Prostate gland (tissue), 2 donors: ENCODE results near the gene DTNB. TPM values are rescaled to one million over a fixed set of nuclear protein-coding genes. Genes with fewer than 3 reads are reported as not detected.

Source experiments
- DNase-seq: peaks from one replicate; pipeline ENCODE4 v3.0.0-alpha.2; 2019; ENCODE audit warnings: low spot score
- H3K27ac ChIP-seq, 2 donors: fragments of 200-600 bp; sonication (generic); 2 replicates each; pipeline ENCODE4 v1.5.1; 2017 to 2019
- H3K27me3 ChIP-seq: fragments of 200-600 bp; sonication (generic); replicated peaks from 2 replicates; pipeline ENCODE4 v1.5.1; 2019; ENCODE audit not compliant: insufficient read depth
- H3K36me3 ChIP-seq, 2 donors: fragments of 200-600 bp; sonication (generic); 1 replicate in 1 of 2; 2 replicates in 1 of 2; pipeline versions ENCODE4 v1.5.1 to v1.8.1; 2017 to 2019
- H3K4me1 ChIP-seq: fragments of 200-600 bp; sonication (generic); replicated peaks from 2 replicates; pipeline ENCODE4 v1.5.1; 2019
- H3K4me3 ChIP-seq, 2 donors: fragments of 200-600 bp; sonication (generic); 2 replicates each; pipeline ENCODE4 v1.5.1; 2017 to 2019
- H3K9me3 ChIP-seq: fragments of 200-600 bp; sonication (generic); 2 replicates; pipeline ENCODE4 v1.5.1; 2017
- CTCF ChIP-seq, 4 experiments: fragments of 200-600 bp in 2 of 4; fragments of 450-650 bp in 2 of 4; sonication (generic) in 2 of 4; IDR thresholded peaks; 1 replicate in 3 of 4; 2 replicates in 1 of 4; pipeline ENCODE4 v1.5.1; 2016 to 2019; ENCODE audit warnings: antibody characterized with exemption in 4 of 4, mild to moderate bottlenecking in 2 of 4, moderate library complexity in 2 of 4
- POLR2A ChIP-seq: fragments of 450-650 bp; IDR thresholded peaks from one replicate; pipeline ENCODE4 v1.6.1; 2016; ENCODE audit warnings: antibody characterized with exemption, mild to moderate bottlenecking
- POLR2AphosphoS5 ChIP-seq: sonication (generic); formaldehyde crosslinking; IDR thresholded peaks from one replicate; pipeline ENCODE4 v1.6.1; 2017; ENCODE audit warnings: antibody characterized with exemption
- WGBS: methylation state at CpG from one replicate; pipeline ENCODE4 v1.1.5; 2018; 5-methylcytosine and 5-hydroxymethylcytosine counted together
- intact Hi-C: fragments of 100-400 bp; cut with DNase I; formaldehyde crosslinking; loops from one replicate; pipeline ENCODE4 v1.14.2; 2022
- total RNA-seq, 2 donors: library from RNA; depleted of rRNA; stranded (reverse); fragments of >200 nt; gene quantifications; one replicate each; pipeline ENCODE4 v1.1.0, GENCODE V29; 2016

Gene DTNB
- total RNA-seq, 2 donors from 2014 or later: 47.0 to 61.9 TPM

GRCh38 chr2:25336383-25336841 lies 337.0 kb downstream of the DTNB start:
- Histone ChIP-seq H3K36me3 (no peaks in the 10 kb centered on the region), H3K27ac (no peak overlapping the region), H3K4me3 (no peak overlapping the region), H3K9me3 (no peaks in the 10 kb centered on the region), H3K27me3 (no peaks in the 10 kb centered on the region), H3K4me1 (peaks cover 5% of the 10 kb centered on the region)
- no peak for TF ChIP-seq POLR2AphosphoS5
- no peak for TF ChIP-seq POLR2A
- TF ChIP-seq CTCF (IDR thresholded peaks at IDR 0.05): no peak
- intact Hi-C loops: no loop called here
- no peak for DNase-seq
- WGBS: 54% methylated on average over 10 of the region's 10 CpGs

GRCh38 chr2:25335971-25336370 lies 337.4 kb downstream of the DTNB start:
- peaks cover 5% of the 10 kb centered on the region for H3K4me1 ChIP-seq
- no peak overlapping the region for H3K27ac ChIP-seq
- H3K36me3 ChIP-seq: no peaks in the 10 kb centered on the region
- H3K9me3 ChIP-seq: no peaks in the 10 kb centered on the region
- WGBS: 54% methylated on average over 6 of the region's 6 CpGs
- no peak for DNase-seq
- intact Hi-C loops: no loop called here
- no peak overlapping the region for H3K4me3 ChIP-seq
- no peaks in the 10 kb centered on the region for H3K27me3 ChIP-seq
- TF ChIP-seq CTCF (IDR thresholded peaks at IDR 0.05) (no peak), POLR2AphosphoS5 (no peak), POLR2A (no peak)

DNA sequence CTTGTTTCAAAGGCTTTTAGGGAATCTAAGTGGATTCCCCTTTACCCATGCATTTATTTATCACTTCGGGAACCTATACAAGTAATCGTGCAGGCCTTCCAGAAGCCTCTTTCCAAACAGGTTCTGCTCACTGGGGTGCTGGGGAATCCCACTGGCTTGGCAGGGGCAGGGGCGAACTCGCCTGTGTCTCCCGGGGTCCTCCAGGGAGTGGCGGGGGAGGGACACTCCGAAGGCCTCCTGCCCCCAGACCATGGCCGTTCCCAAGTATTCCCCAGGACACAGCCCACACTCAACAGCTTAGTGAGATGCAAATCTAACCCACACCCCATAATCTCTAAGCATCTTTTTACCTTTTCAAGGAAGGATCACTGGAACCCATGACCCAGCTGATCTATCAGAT lies 338.2 kb downstream of the DTNB start:
- H3K27ac ChIP-seq: no peak overlapping the region
- H3K36me3 ChIP-seq: no peaks in the 10 kb centered on the region
- peaks cover 4% of the 10 kb centered on the region for H3K4me1 ChIP-seq
- H3K9me3 ChIP-seq: no peaks in the 10 kb centered on the region
- WGBS: 73% methylated on average over 8 of the region's 8 CpGs
- TF ChIP-seq CTCF (IDR thresholded peaks at IDR 0.05): no peak
- no peak for TF ChIP-seq POLR2A
- TF ChIP-seq POLR2AphosphoS5: no peak
- no peak overlapping the region for H3K4me3 ChIP-seq
- DNase-seq: no peak
- intact Hi-C loops: no loop called here
- H3K27me3 ChIP-seq: no peaks in the 10 kb centered on the region

- Histone ChIP-seq H3K4me1 (no peaks in the 10 kb centered on the region), H3K27me3 (no peaks in the 10 kb centered on the region), H3K4me3 (no peak overlapping the region), H3K27ac (no peak overlapping the region), H3K36me3 (no peaks in the 10 kb centered on the region), H3K9me3 (no peaks in the 10 kb centered on the region)
- 89% methylated on average over 8 of the region's 8 CpGs for WGBS
- intact Hi-C loops: no loop called here
- no peak for DNase-seq
- TF ChIP-seq CTCF (IDR thresholded peaks at IDR 0.05): no peak
- no peak for TF ChIP-seq POLR2A
- TF ChIP-seq POLR2AphosphoS5: no peak
Observed at GRCh38 chr2:25334482-25334881, 338.9 kb downstream of the DTNB start.

GRCh38 chr2:25333981-25334380 lies 339.4 kb downstream of the DTNB start:
- H3K36me3 ChIP-seq: no peaks in the 10 kb centered on the region
- intact Hi-C loops: no loop called here
- H3K4me3 ChIP-seq: no peak overlapping the region
- H3K27me3 ChIP-seq: no peaks in the 10 kb centered on the region
- TF ChIP-seq POLR2AphosphoS5 (no peak), CTCF (IDR thresholded peaks at IDR 0.05) (no peak), POLR2A (no peak)
- 62% methylated on average over 4 of the region's 4 CpGs for WGBS
- H3K27ac ChIP-seq: no peak overlapping the region
- H3K9me3 ChIP-seq: no peaks in the 10 kb centered on the region
- no peak for DNase-seq
- H3K4me1 ChIP-seq: no peaks in the 10 kb centered on the region
